GM21381 (cell line): Measurements from ENCODE around the gene GPC6.
"Not testable (repeated sequence)": the region's sequence is repeated elsewhere in the genome, so short reads cannot be mapped to it uniquely, and the experiment has no call there.

Experiments used
- ATAC-seq: cut with Tn5 transposase; IDR thresholded peaks from one replicate; pipeline ENCODE4 v1.9.1; 2021; ENCODE audit warnings: mild to moderate bottlenecking, moderate library complexity; ENCODE audit not compliant: unreplicated experiment

GPC6 gene

GRCh38 chr13:93420887-93421286, 194.3 kb downstream of the GPC6 start:
- ATAC-seq = no peak

- no peak for ATAC-seq
These were observed 196.5 kb downstream of the GPC6 start for GRCh38 chr13:93422980-93423543.

GRCh38 chr13:93425411-93425810, 198.8 kb downstream of the GPC6 start:
- no peak for ATAC-seq

GRCh38 chr13:93430381-93430780, 203.8 kb downstream of the GPC6 start:
- ATAC-seq = no peak

- ATAC-seq = no peak
These were observed 209.0 kb downstream of the GPC6 start for GRCh38 chr13:93435651-93436050.

- ATAC-seq = no peak
These were observed 210.5 kb downstream of the GPC6 start for GRCh38 chr13:93437081-93437480.

- no peak for ATAC-seq
These were observed 219.6 kb downstream of the GPC6 start for GRCh38 chr13:93446238-93446637.

- no peak for ATAC-seq
These were observed 223.6 kb downstream of the GPC6 start for GRCh38 chr13:93450191-93450621.

- ATAC-seq = no peak
These were observed 224.2 kb downstream of the GPC6 start for GRCh38 chr13:93450761-93451160.

GRCh38 chr13:93454676-93455235, 228.1 kb downstream of the GPC6 start:
- ATAC-seq = not testable (repeated sequence)

- ATAC-seq = no peak
These were observed 229.3 kb downstream of the GPC6 start for GRCh38 chr13:93455861-93456260.

GRCh38 chr13:93460005-93460404, 233.4 kb downstream of the GPC6 start:
- ATAC-seq = no peak

GRCh38 chr13:93462151-93462550, 235.5 kb downstream of the GPC6 start:
- ATAC-seq = no peak

- no peak for ATAC-seq
These were observed 240.0 kb downstream of the GPC6 start for GRCh38 chr13:93466502-93467036.

- ATAC-seq = no peak
These were observed 240.6 kb downstream of the GPC6 start for GRCh38 chr13:93467175-93467574.

GRCh38 chr13:93468433-93468832, 241.8 kb downstream of the GPC6 start:
- no peak for ATAC-seq

- no peak for ATAC-seq
These were observed 245.7 kb downstream of the GPC6 start for GRCh38 chr13:93472296-93472695.

GRCh38 chr13:93472814-93473296, 246.2 kb downstream of the GPC6 start:
- ATAC-seq = no peak

- no peak for ATAC-seq
These were observed 247.0 kb downstream of the GPC6 start for GRCh38 chr13:93473441-93474270.

GRCh38 chr13:93476175-93476574, 249.6 kb downstream of the GPC6 start:
- ATAC-seq = no peak

GRCh38 chr13:93477238-93477637, 250.6 kb downstream of the GPC6 start:
- ATAC-seq = no peak
